ENCODE measurements around the gene C20orf96.

GRCh38 chr20:251354-251753, 39.2 kb downstream of the C20orf96 start:
- TF ChIP-seq CTCF (IDR thresholded peaks at IDR 0.05) = no peak
- TF ChIP-seq POLR2AphosphoS5 (IDR thresholded peaks at IDR 0.05) = no peak

Measured in sigmoid colon (tissue), 4 donors.